WTC11 (cell line): Measurements from ENCODE around the gene CPEB1. TPM values are rescaled to one million over a fixed set of nuclear protein-coding genes. Genes with fewer than 3 reads are reported as not detected.

Source experiments
- ATAC-seq: fragments of 200-7000 bp; cut with Tn5 transposase; 2 replicates; pipeline ENCODE4 v1.10.0; 2021; ENCODE audit warnings: mild to moderate bottlenecking, moderate library complexity
- CTCF ChIA-PET: fragments of 300-600 bp; sonication (Branson Sonifier 250); formaldehyde crosslinking; loops from one replicate; lab custom pipeline; 2021; ENCODE audit warnings: antibody characterized with exemption; lab: Charles Lee
- POLR2A ChIA-PET: fragments of 350-600 bp; sonication (Branson Sonifier 250); formaldehyde crosslinking; loops from one replicate; lab custom pipeline; 2021; ENCODE audit warnings: antibody characterized with exemption; lab: Charles Lee
- DNase-seq: peaks from one replicate; pipeline ENCODE4 v3.0.0; 2021; ENCODE audit warnings: low spot score
- H3K27ac Mint-ChIP-seq: 2 replicates; pipeline ENCODE4 v1.8.0; 2021; ENCODE audit warnings: mixed read lengths
- H3K27me3 Mint-ChIP-seq: 2 replicates; pipeline ENCODE4 v1.8.0; 2021; ENCODE audit warnings: low read depth, mild to moderate bottlenecking, moderate library complexity, mixed read lengths
- H3K36me3 Mint-ChIP-seq: 2 replicates; pipeline ENCODE4 v1.8.0; 2021; ENCODE audit warnings: mixed read lengths
- H3K4me1 Mint-ChIP-seq: 2 replicates; pipeline ENCODE4 v1.8.0; 2022; ENCODE audit warnings: mixed read lengths
- H3K4me3 Mint-ChIP-seq: 2 replicates; pipeline ENCODE4 v1.8.0; 2021; ENCODE audit warnings: mild to moderate bottlenecking, moderate library complexity, mixed read lengths
- H3K9me3 Mint-ChIP-seq: 2 replicates; pipeline ENCODE4 v1.8.0; 2021; ENCODE audit warnings: mixed read lengths
- ELF4 ChIP-seq: sonication (generic); formaldehyde crosslinking; IDR thresholded peaks from 2 replicates; pipeline ENCODE4 v1.8.1; 2022; ENCODE audit warnings: low read depth, mild to moderate bottlenecking, moderate library complexity, missing genetic modification reagents
- EMX1 ChIP-seq: fragments of 250-450 bp; sonication (Bioruptor Pico); IDR thresholded peaks from 2 replicates; pipeline ENCODE4 v1.8.0; 2021; ENCODE audit warnings: mild to moderate bottlenecking
- MYBL2 ChIP-seq: sonication (generic); formaldehyde crosslinking; IDR thresholded peaks from 2 replicates; pipeline ENCODE4 v1.8.1; 2023; ENCODE audit warnings: mild to moderate bottlenecking, moderate library complexity, missing genetic modification reagents
- NFE2L1 ChIP-seq: sonication (generic); formaldehyde crosslinking; IDR thresholded peaks from 2 replicates; pipeline ENCODE4 v1.8.1; 2023; ENCODE audit warnings: missing genetic modification reagents
- OVOL2 ChIP-seq: fragments of 250-450 bp; sonication (Bioruptor Pico); IDR thresholded peaks from 2 replicates; pipeline ENCODE4 v1.9.0; 2021; ENCODE audit warnings: mild to moderate bottlenecking, borderline replicate concordance
- PRDM15 ChIP-seq: sonication (generic); formaldehyde crosslinking; IDR thresholded peaks from 2 replicates; pipeline ENCODE4 v1.8.0; 2022; ENCODE audit warnings: missing genetic modification reagents
- PREB ChIP-seq: sonication (generic); formaldehyde crosslinking; IDR thresholded peaks from 2 replicates; pipeline ENCODE4 v1.8.1; 2022; ENCODE audit warnings: mild to moderate bottlenecking, missing genetic modification reagents, moderate library complexity, borderline replicate concordance
- PRRX2 ChIP-seq: fragments of 250-450 bp; sonication (Bioruptor Pico); IDR thresholded peaks from 2 replicates; pipeline ENCODE4 v1.8.0; 2021; ENCODE audit warnings: mild to moderate bottlenecking
- RORB ChIP-seq: fragments of 250-450 bp; sonication (Bioruptor Pico); IDR thresholded peaks from 2 replicates; pipeline ENCODE4 v1.9.0; 2021; ENCODE audit warnings: mild to moderate bottlenecking
- SOX15 ChIP-seq: fragments of 250-450 bp; sonication (Bioruptor Pico); IDR thresholded peaks from 2 replicates; pipeline ENCODE4 v1.9.0; 2021; ENCODE audit warnings: mild to moderate bottlenecking
- TCF7 ChIP-seq: sonication (generic); formaldehyde crosslinking; IDR thresholded peaks from 2 replicates; pipeline ENCODE4 v1.8.0; 2022; ENCODE audit warnings: mild to moderate bottlenecking, low read depth, missing genetic modification reagents, moderate library complexity
- TEAD4 ChIP-seq: sonication (generic); formaldehyde crosslinking; IDR thresholded peaks from 2 replicates; pipeline ENCODE4 v1.8.0; 2022; ENCODE audit warnings: mild to moderate bottlenecking, missing genetic modification reagents
- ZNF416 ChIP-seq: fragments of 250-450 bp; sonication (Bioruptor Pico); IDR thresholded peaks from 2 replicates; pipeline ENCODE4 v1.9.0; 2021; ENCODE audit warnings: mild to moderate bottlenecking, inconsistent platforms
- total RNA-seq: library from RNA; stranded (reverse); gene quantifications from 3 replicates; pipeline ENCODE4 v1.2.3, GENCODE V29; 2021
- TF ChIP-seq, protein P1 (sequence below): fragments of 250-450 bp; sonication (Bioruptor Pico); conservative IDR thresholded peaks from 2 replicates; pipeline ENCODE4 v1.9.0; 2021; ENCODE audit warnings: mild to moderate bottlenecking
- TF ChIP-seq, protein P2 (sequence below): fragments of 250-450 bp; sonication (Bioruptor Pico); IDR thresholded peaks from 2 replicates; pipeline ENCODE4 v1.9.0; 2021; ENCODE audit warnings: mild to moderate bottlenecking
- TF ChIP-seq, protein P3 (sequence below): sonication (generic); formaldehyde crosslinking; IDR thresholded peaks from 2 replicates; pipeline ENCODE4 v1.8.0; 2022; ENCODE audit warnings: mild to moderate bottlenecking, missing genetic modification reagents
- TF ChIP-seq, protein P4 (sequence below): fragments of 250-450 bp; sonication (Bioruptor Pico); IDR thresholded peaks from 2 replicates; pipeline ENCODE4 v1.9.0; 2021; ENCODE audit warnings: mild to moderate bottlenecking
- TF ChIP-seq, protein P5 (sequence below): fragments of 200-600 bp; IDR thresholded peaks from 2 replicates; pipeline ENCODE4 v1.8.0; 2022; ENCODE audit warnings: antibody characterized with exemption
- TF ChIP-seq, protein P6 (sequence below): sonication (generic); formaldehyde crosslinking; IDR thresholded peaks from 2 replicates; pipeline ENCODE4 v1.8.1; 2022; ENCODE audit warnings: mild to moderate bottlenecking, moderate library complexity, missing genetic modification reagents

CPEB1 gene
- total RNA-seq, 1 experiment from 2014 or later: 2.5 TPM

DNA sequence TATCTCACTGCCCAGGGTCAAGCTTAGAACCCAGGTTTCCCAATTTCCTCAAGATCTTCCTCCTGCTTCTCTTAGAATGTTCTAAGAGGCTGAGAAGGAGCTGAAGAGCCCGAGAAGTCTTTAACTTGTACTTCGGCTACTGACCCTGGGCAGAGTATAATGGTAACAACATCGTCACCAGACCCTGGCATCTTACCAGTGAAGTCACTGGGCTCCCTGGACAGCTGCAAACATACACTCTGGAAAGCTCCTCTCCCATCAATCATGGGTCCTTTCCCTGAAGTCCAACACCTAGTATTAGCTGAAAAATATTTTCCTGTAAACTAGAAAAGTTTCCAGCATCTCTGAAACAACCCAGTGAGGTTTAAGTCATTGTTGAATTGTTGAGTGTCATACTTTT is 22.7 kb downstream of the CPEB1 start:
- Mint-ChIP-seq H3K9me3 (no peaks in the 10 kb centered on the region), H3K36me3 (no peaks in the 10 kb centered on the region), H3K27me3 (no peaks in the 10 kb centered on the region), H3K4me1 (no peaks in the 10 kb centered on the region)
- DNase-seq: no peak
- TF ChIP-seq, protein P1, sequence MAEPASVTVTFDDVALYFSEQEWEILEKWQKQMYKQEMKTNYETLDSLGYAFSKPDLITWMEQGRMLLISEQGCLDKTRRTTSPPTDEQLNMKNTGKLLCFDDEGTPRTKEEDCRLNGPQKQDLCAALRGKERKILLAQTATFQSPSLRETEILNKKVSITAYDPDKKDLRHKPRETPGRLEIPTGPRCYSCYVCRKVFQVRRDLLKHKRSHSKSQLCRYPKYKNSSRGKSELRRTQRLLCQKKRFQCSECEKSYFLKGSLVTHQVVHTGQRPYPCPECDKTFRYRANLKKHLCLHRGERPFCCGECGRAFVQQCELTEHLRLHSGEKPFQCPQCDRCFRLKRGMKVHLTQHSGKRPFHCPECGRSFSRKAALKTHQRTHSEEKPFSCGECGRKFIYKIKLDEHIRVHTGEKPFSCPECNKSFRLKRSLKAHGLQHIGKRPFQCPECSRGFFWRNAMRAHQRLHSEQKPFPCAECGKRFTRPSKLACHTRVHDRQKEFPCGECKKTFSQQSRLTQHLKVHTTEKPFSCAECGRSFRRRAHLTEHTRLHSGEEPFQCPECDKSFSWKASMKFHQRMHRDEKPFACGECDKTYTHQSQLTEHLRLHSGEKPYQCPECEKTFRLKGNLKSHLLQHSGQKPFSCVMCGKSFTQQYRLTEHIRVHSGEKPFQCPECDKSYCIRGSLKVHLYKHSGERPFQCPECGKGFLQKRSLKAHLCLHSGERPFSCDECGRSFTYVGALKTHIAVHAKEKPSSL (CRISPR knock-in tag): no peak
- TF ChIP-seq OVOL2 (CRISPR knock-in tag): no peak
- TF ChIP-seq, protein P2, sequence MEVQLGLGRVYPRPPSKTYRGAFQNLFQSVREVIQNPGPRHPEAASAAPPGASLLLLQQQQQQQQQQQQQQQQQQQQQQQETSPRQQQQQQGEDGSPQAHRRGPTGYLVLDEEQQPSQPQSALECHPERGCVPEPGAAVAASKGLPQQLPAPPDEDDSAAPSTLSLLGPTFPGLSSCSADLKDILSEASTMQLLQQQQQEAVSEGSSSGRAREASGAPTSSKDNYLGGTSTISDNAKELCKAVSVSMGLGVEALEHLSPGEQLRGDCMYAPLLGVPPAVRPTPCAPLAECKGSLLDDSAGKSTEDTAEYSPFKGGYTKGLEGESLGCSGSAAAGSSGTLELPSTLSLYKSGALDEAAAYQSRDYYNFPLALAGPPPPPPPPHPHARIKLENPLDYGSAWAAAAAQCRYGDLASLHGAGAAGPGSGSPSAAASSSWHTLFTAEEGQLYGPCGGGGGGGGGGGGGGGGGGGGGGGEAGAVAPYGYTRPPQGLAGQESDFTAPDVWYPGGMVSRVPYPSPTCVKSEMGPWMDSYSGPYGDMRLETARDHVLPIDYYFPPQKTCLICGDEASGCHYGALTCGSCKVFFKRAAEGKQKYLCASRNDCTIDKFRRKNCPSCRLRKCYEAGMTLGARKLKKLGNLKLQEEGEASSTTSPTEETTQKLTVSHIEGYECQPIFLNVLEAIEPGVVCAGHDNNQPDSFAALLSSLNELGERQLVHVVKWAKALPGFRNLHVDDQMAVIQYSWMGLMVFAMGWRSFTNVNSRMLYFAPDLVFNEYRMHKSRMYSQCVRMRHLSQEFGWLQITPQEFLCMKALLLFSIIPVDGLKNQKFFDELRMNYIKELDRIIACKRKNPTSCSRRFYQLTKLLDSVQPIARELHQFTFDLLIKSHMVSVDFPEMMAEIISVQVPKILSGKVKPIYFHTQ (CRISPR knock-in tag): no peak
- TF ChIP-seq, protein P3, sequence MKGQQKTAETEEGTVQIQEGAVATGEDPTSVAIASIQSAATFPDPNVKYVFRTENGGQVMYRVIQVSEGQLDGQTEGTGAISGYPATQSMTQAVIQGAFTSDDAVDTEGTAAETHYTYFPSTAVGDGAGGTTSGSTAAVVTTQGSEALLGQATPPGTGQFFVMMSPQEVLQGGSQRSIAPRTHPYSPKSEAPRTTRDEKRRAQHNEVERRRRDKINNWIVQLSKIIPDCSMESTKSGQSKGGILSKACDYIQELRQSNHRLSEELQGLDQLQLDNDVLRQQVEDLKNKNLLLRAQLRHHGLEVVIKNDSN: no peak
- no peak for TF ChIP-seq PRDM15
- TF ChIP-seq PRRX2 (CRISPR knock-in tag): no peak
- TF ChIP-seq, protein P4, sequence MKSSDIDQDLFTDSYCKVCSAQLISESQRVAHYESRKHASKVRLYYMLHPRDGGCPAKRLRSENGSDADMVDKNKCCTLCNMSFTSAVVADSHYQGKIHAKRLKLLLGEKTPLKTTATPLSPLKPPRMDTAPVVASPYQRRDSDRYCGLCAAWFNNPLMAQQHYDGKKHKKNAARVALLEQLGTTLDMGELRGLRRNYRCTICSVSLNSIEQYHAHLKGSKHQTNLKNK: no peak
- TF ChIP-seq, protein P5, sequence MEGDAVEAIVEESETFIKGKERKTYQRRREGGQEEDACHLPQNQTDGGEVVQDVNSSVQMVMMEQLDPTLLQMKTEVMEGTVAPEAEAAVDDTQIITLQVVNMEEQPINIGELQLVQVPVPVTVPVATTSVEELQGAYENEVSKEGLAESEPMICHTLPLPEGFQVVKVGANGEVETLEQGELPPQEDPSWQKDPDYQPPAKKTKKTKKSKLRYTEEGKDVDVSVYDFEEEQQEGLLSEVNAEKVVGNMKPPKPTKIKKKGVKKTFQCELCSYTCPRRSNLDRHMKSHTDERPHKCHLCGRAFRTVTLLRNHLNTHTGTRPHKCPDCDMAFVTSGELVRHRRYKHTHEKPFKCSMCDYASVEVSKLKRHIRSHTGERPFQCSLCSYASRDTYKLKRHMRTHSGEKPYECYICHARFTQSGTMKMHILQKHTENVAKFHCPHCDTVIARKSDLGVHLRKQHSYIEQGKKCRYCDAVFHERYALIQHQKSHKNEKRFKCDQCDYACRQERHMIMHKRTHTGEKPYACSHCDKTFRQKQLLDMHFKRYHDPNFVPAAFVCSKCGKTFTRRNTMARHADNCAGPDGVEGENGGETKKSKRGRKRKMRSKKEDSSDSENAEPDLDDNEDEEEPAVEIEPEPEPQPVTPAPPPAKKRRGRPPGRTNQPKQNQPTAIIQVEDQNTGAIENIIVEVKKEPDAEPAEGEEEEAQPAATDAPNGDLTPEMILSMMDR: no peak
- no peak for TF ChIP-seq SOX15 (CRISPR knock-in tag)
- no peak for TF ChIP-seq TEAD4 (CRISPR knock-in tag)
- no peak for TF ChIP-seq PREB
- TF ChIP-seq TCF7 (CRISPR knock-in tag): no peak
- TF ChIP-seq, all 79 proteins: peak for 0
- ChIA-PET POLR2A (no interaction called here), CTCF (interaction anchor here (1.2 kb wide), 1 partner anchor 94 kb away, joined by 5 read pairs; no protein-coding TSS in a partner anchor)
- no peak for ATAC-seq
- Mint-ChIP-seq H3K4me3 (no peak overlapping the region), H3K27ac (no peak overlapping the region)

GRCh38 chr15:82624008-82624407 is 23.2 kb downstream of the CPEB1 start:
- TF ChIP-seq MYBL2 (no peak), ZNF416 (CRISPR knock-in tag) (no peak), ELF4 (CRISPR knock-in tag) (no peak), PREB (no peak), RORB (CRISPR knock-in tag) (no peak), SOX15 (CRISPR knock-in tag) (no peak), EMX1 (no peak), NFE2L1 (CRISPR knock-in tag) (no peak)
- TF ChIP-seq, protein P6, sequence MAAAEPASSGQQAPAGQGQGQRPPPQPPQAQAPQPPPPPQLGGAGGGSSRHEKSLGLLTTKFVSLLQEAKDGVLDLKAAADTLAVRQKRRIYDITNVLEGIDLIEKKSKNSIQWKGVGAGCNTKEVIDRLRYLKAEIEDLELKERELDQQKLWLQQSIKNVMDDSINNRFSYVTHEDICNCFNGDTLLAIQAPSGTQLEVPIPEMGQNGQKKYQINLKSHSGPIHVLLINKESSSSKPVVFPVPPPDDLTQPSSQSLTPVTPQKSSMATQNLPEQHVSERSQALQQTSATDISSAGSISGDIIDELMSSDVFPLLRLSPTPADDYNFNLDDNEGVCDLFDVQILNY: no peak
- TF ChIP-seq, all 79 proteins: peak for 0
- Mint-ChIP-seq H3K4me1 (no peaks in the 10 kb centered on the region), H3K9me3 (no peaks in the 10 kb centered on the region), H3K27me3 (no peaks in the 10 kb centered on the region), H3K27ac (no peak overlapping the region), H3K36me3 (no peaks in the 10 kb centered on the region), H3K4me3 (no peak overlapping the region)
- ChIA-PET CTCF (interaction anchor here (0.7 to 1.2 kb wide), 2 partner anchors 17 to 93 kb away, joined by 3 to 5 read pairs; no protein-coding TSS in a partner anchor), POLR2A (no interaction called here)
- ATAC-seq (no peak), DNase-seq (no peak)
